Stomach (tissue), 4 donors: ENCODE results near the gene CLCN6.

ENCODE experiments used
- POLR2A ChIP-seq, 4 donors: fragments of 450-650 bp; IDR thresholded peaks; one replicate each; pipeline ENCODE4 v1.6.1; 2016; ENCODE audit warnings: antibody characterized with exemption in 4 of 4, control low read depth in 2 of 4, mild to moderate bottlenecking in 1 of 4, moderate library complexity in 1 of 4
- POLR2AphosphoS5 ChIP-seq, 3 donors: sonication (generic); formaldehyde crosslinking; IDR thresholded peaks; one replicate each; pipeline ENCODE4 v1.6.1; 2016; ENCODE audit warnings: antibody characterized with exemption in 3 of 3
- TF ChIP-seq, protein P1 (sequence below), 7 experiments: fragments of 450-650 bp in 4 of 7; fragments of 200-600 bp in 3 of 7; sonication (generic) in 3 of 7; IDR thresholded peaks; one replicate each; pipeline ENCODE4 v1.5.1; 2016 to 2019; ENCODE audit warnings: antibody characterized with exemption in 7 of 7, control low read depth in 2 of 7, mild to moderate bottlenecking in 1 of 7

DNA sequence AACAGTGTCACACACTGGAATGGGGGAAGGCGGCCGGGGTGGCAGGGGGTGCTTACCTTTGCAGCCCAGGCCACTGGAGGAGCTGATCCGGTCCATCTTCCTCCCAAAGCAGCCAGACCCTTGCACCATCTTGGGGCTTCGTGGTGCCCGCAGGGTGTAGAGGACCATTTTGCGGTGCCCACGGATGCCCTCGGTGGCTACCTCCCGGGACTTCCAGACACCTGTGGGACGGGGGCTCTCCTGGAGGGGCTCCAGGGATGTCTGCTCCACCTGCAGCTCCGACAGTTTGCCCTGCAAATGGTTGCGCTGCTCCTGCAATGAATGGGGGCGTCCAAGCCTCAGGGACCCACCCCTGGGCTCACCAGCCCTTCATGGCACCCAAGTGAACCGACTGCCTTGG, 52.2 kb downstream of the CLCN6 start:
- TF ChIP-seq POLR2A (IDR thresholded peaks at IDR 0.05) (no peak), POLR2AphosphoS5 (IDR thresholded peaks at IDR 0.05) (no peak)
- TF ChIP-seq, protein P1, sequence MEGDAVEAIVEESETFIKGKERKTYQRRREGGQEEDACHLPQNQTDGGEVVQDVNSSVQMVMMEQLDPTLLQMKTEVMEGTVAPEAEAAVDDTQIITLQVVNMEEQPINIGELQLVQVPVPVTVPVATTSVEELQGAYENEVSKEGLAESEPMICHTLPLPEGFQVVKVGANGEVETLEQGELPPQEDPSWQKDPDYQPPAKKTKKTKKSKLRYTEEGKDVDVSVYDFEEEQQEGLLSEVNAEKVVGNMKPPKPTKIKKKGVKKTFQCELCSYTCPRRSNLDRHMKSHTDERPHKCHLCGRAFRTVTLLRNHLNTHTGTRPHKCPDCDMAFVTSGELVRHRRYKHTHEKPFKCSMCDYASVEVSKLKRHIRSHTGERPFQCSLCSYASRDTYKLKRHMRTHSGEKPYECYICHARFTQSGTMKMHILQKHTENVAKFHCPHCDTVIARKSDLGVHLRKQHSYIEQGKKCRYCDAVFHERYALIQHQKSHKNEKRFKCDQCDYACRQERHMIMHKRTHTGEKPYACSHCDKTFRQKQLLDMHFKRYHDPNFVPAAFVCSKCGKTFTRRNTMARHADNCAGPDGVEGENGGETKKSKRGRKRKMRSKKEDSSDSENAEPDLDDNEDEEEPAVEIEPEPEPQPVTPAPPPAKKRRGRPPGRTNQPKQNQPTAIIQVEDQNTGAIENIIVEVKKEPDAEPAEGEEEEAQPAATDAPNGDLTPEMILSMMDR (IDR thresholded peaks at IDR 0.05): no peak
